Adrenal gland (tissue), 5 donors: ENCODE results near the gene RNF144B.

ENCODE experiments used
- POLR2A ChIP-seq, 2 donors: fragments of 450-650 bp; IDR thresholded peaks; one replicate each; pipeline ENCODE4 v1.6.1; 2017; ENCODE audit warnings: antibody characterized with exemption in 2 of 2, mild to moderate bottlenecking in 2 of 2, moderate library complexity in 1 of 2
- TF ChIP-seq, protein P1 (sequence below), 6 experiments: fragments of 450-650 bp in 4 of 6; fragments of 200-600 bp in 2 of 6; sonication (generic) in 1 of 6; IDR thresholded peaks; 1 replicate in 5 of 6; 2 replicates in 1 of 6; pipeline versions ENCODE4 v1.5.1 to v1.8.0; 2016 to 2021; ENCODE audit warnings: antibody characterized with exemption in 6 of 6, mild to moderate bottlenecking in 2 of 6, moderate library complexity in 1 of 6
- donor health status: DM: no; HTN: no; CAD: no.

DNA sequence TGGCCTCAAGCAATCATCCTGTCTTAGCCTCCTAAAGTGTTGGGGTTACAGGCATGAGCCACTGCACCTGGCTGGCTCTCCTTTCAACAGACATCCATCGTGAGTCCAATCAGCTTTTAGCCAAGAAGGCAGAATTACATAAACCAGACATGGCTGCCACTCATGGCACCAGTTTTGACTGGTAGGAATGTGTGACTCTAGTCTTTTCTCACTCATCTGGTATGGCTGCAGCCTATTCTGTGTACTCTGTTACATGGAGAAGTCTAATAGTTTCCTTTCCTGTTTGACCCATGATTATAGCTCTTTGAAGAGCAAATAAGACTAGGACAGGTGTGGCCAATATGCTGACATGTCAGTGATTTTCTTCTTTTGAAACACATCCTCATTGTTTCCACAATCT, 27.0 kb upstream of the RNF144B start:
- TF ChIP-seq POLR2A (IDR thresholded peaks at IDR 0.05): no peak
- TF ChIP-seq, protein P1, sequence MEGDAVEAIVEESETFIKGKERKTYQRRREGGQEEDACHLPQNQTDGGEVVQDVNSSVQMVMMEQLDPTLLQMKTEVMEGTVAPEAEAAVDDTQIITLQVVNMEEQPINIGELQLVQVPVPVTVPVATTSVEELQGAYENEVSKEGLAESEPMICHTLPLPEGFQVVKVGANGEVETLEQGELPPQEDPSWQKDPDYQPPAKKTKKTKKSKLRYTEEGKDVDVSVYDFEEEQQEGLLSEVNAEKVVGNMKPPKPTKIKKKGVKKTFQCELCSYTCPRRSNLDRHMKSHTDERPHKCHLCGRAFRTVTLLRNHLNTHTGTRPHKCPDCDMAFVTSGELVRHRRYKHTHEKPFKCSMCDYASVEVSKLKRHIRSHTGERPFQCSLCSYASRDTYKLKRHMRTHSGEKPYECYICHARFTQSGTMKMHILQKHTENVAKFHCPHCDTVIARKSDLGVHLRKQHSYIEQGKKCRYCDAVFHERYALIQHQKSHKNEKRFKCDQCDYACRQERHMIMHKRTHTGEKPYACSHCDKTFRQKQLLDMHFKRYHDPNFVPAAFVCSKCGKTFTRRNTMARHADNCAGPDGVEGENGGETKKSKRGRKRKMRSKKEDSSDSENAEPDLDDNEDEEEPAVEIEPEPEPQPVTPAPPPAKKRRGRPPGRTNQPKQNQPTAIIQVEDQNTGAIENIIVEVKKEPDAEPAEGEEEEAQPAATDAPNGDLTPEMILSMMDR (IDR thresholded peaks at IDR 0.05): no peak
